GM19438 (cell line): Measurements from ENCODE around the gene ATP9B.

Source experiments
- ATAC-seq: cut with Tn5 transposase; IDR thresholded peaks from one replicate; pipeline ENCODE4 v1.9.1; 2021; ENCODE audit warnings: low read depth; ENCODE audit not compliant: unreplicated experiment

The ATP9B gene

GRCh38 chr18:79191956-79192355, 122.8 kb downstream of the ATP9B start:
- no peak for ATAC-seq

GRCh38 chr18:79193826-79194225, 124.6 kb downstream of the ATP9B start:
- ATAC-seq: no peak

GRCh38 chr18:79195716-79196683, 126.8 kb downstream of the ATP9B start:
- no peak for ATAC-seq

GRCh38 chr18:79197531-79197930, 128.3 kb downstream of the ATP9B start:
- ATAC-seq: no peak

GRCh38 chr18:79199691-79200374, 130.6 kb downstream of the ATP9B start:
- ATAC-seq: no peak

GRCh38 chr18:79200546-79201268, 131.5 kb downstream of the ATP9B start:
- ATAC-seq: no peak

- no peak for ATAC-seq
Measured at GRCh38 chr18:79203017-79203605, 133.9 kb downstream of the ATP9B start.

- ATAC-seq: no peak
Measured at GRCh38 chr18:79204889-79205807, 136.0 kb downstream of the ATP9B start.

GRCh38 chr18:79206444-79206843, 137.2 kb downstream of the ATP9B start:
- no peak for ATAC-seq

- ATAC-seq: no peak
Measured at GRCh38 chr18:79208906-79209305, 139.7 kb downstream of the ATP9B start.

GRCh38 chr18:79210002-79210910, 141.1 kb downstream of the ATP9B start:
- ATAC-seq: no peak

GRCh38 chr18:79211844-79212243, 142.7 kb downstream of the ATP9B start:
- no peak for ATAC-seq

GRCh38 chr18:79214056-79214455, 144.9 kb downstream of the ATP9B start:
- ATAC-seq: no peak

- ATAC-seq: no peak
Measured at GRCh38 chr18:79216176-79216575, 147.0 kb downstream of the ATP9B start.

GRCh38 chr18:79217979-79218604, 148.9 kb downstream of the ATP9B start:
- ATAC-seq: no peak

GRCh38 chr18:79218605-79219190, 149.5 kb downstream of the ATP9B start:
- no peak for ATAC-seq

- no peak for ATAC-seq
Measured at GRCh38 chr18:79221136-79221535, 151.9 kb downstream of the ATP9B start.

- ATAC-seq: no peak
Measured at GRCh38 chr18:79222790-79223189, 153.6 kb downstream of the ATP9B start.
